GM19372 (cell line): ENCODE results near the gene GBP1.
"Not testable (repeated sequence)": the region's sequence is repeated elsewhere in the genome, so short reads cannot be mapped to it uniquely, and the experiment has no call there.

ENCODE experiments used
- ATAC-seq: cut with Tn5 transposase; IDR thresholded peaks from one replicate; pipeline ENCODE4 v1.9.1; 2021; ENCODE audit warnings: mild to moderate bottlenecking, low read depth, moderate library complexity; ENCODE audit not compliant: unreplicated experiment

GBP1 gene

DNA sequence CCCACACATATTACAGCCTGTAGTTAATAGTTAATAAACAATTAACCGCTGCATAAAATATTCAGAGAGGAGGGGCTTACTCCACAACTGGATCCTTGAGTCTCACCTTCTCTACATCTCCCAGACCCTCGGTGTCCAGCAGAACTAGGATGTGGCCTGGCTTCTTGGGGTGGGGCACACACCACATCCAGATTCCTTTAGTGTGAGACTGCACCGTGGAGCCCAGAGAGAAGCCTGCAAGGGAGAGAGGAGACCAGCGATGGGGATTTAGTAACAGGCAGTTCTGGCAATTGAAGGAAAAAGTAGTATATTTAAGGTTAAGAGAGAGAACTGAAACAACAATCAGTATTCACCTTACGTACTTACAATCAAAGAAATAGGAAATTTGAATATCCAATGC, 4.9 kb downstream of the GBP1 start:
- ATAC-seq: no peak

DNA sequence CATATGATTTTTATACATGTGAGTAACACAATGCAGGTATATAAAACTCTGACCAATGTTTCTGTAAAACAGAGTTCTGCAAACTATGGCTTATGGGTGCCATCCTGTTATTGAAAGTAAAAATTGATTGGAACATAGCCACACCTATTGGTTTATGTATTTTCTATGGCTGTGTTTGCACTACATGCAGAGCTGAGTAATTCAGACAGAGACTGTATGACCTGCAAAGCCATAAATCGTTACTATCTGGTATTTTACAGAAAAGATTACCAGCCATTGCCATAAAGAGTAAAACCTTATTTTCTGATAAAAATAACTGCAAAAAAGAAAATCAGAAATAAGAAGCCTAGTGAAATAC, 13.1 kb downstream of the GBP1 start:
- no peak for ATAC-seq

DNA sequence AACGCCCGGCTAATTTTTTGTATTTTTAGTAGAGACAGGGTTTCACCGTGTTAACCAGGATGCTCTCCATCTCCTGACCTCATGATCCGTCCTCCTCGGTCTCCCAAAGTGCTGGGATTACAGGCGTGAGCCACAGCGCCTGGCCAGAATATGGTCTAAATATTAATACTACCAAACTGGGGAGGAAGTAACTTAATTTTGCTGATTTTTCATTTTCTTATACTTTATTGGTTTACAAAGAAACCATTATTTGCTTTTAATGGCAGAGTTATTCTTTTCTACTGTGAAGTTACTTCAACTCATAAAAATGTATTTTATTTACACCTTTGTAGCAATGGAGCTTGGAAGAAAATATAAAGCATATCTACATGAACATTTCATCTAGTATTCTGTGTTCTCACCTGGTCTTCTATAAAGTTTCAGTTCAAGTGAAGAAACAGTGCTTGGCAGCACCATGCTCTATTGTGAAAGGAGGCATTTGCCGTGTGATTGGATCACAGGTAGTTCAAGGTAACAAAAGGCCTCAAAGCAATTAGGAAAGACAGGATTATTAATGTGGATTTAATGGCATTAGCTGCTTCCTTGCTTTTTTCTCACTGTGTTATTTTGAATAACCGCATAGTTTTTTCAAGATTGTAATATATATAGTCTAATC, 13.6 kb downstream of the GBP1 start:
- no peak for ATAC-seq

DNA sequence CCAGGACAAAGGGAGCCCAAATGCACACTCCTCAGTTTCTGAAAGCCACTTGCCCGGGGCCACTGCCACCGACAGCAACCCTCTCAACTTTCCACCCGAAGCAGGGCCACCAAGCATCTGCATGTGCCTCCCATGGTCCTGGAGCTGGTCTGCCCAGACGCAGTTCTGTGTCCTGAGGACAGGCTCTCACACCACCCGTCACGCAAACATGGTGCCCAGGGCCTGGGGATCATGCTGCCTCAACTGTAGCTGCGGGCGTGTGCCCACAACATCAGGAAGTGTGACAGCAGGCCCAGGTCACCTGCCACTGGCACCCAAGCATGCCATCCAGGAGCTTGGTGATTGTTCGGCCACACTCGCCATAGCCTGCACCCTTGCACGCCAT, 14.4 kb downstream of the GBP1 start:
- no peak for ATAC-seq

DNA sequence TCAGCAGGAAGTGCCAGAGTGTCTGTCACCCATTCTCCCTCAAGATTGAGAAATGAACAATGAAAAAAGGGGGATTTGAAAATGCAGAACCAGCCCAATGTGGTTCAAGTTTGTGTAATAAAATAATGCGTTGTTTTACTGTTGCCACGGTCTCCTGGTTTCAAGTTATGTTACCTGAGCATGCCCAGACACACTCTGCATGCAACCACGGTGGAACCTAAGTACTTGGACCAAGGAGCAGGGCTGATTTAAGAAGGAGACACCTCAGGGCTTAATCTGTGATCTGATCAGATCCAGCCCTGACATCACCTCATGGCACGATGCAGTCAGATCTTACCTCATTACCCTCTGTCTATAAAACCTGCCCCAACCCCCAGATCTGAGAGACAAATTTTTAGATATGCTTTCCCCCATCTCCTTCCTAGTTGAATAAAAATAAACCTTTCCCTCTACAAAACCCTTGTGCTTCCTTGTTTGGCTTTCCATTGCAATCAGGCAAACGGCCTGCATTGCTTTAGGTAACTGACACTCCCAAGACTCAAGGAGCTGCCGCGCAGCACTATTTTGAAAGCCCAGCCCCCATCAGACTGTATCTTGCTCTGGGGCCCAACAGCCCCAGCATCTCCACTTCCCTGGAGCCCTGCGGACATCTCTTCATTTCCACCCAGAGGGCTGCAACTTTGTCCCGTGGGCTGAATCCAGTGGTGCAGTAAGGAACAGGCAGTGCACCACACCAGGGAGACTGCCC, 14.9 kb downstream of the GBP1 start:
- ATAC-seq: not testable (repeated sequence)

DNA sequence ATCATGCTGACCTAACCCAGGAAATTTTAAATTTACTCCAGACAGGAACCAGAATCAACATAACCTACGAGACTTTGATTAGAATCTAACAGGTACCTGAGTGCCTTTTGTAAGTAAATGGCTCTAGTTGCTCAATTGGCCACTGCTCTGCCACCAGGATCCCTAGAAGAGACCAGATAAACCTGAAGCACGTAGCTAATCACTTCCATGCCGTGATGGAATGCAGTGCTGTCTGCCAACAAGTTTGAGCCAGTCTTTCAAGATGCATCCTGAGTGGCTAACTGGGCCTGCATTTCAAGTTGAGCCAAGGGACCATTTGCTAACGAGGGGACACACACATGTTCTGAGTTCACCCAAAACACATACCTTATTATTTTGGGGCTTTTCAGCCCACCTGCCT, 15.8 kb downstream of the GBP1 start:
- ATAC-seq: not testable (repeated sequence)

DNA sequence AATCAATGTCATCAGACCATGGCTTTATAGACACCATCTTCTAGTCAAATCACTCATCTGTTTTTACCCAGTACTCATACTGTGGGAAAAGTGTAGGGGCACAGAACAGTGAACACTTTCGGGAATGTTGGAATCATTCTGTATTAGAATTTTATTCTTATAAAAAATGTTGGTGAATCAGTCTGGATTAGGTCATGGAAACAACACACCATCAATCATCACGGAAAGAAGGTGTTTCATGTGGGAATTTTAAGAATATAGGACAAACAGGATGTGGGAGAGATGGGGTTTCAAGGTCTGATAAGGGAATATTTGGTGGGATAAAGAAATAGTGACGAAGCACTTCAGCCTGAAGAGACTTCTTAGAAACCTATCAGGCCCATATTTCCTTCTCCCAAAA, 17.3 kb downstream of the GBP1 start:
- no peak for ATAC-seq

DNA sequence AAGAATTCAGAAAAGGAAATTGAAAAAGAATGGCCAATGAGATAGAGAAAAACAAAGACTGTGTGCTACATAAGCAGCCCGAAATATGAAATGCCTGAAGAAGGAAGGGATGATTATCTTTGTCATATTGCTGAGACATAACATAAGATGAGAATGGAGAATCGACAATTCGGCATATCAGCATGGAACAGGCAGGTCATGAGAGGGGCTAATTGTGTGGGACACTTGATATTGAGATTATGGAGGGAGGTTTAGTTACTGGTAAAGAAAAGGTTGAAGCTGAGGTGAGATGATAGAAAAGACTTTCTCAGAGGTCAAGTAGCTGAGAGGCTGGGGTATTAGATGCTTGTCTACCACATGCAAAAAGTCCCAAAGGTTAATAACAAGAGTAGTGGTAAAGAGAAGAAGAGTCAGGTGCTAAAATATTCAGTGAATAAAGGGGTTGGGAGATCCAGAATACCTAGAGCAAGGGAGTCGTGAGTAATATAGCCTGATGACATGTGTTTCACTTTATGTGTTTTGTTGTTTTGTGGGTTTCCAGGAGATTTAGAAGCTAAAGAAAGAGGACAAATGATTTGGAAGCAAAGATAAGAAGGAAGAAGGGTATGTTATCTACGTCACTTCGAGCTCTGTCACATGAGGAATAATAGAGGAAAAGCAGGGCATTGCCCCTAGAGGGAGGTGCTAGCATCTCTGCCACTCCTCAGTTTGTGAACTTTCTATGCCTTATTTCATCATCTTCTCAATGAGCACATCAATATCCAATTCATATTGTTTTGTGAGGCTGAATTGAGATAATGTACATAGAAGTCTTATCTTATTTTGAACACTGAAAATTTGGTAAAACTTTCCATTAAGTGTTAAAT, 18.5 kb downstream of the GBP1 start:
- not testable (repeated sequence) for ATAC-seq

DNA sequence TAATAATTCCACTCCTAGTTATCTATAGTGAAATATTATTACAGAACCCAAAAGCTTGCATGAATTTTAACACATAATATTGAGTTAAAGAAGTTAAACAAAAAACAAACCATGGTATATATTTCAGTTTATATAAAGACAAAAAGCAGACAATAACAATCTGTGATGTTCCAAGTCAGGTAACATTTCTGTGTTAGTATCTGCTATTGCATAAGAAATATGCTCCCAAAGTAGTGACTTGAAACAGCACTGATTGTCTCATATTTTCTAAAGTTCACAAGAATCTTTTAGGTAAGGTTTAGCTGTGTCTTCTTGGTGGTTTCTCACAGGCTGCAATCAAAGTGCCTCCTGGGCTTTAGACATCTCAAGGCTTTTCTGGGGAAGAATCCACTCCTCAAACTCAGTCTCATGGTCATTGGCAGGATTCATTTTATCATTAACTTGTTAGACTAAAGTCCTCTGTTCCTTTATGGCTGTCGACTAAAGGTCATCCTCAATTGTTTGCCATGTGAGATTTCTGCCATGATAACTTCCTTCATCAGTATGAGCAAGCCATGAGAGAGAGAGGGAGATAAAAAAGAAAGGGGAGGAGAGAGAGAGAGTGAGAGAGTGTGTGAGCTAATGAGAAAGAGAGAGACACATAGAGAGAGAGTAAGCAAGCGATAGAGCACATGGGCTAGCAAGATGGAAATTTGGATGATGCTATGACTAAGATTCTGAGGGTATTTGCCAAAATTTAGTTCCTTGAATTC, 19.9 kb downstream of the GBP1 start:
- ATAC-seq: no peak

DNA sequence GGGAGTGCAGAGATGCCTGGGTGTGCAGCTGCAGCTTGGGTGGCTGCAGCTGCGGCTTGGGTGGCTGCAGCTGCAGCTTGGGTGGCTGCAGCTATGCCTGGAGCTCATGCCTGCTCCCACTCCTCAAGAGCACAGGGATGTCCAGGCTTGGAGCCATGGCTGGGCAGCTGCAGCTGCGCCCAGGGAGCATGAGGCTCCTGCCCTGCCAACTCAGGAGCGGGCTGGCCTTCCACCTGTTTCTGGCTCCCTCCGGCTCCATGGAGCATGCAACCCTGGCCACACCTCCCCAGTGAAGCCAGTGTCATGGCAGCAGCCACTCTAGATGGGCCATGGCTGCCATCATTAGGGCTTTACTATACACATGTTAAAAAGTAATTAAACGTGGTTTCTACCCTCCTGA, 21.1 kb downstream of the GBP1 start:
- no peak for ATAC-seq

DNA sequence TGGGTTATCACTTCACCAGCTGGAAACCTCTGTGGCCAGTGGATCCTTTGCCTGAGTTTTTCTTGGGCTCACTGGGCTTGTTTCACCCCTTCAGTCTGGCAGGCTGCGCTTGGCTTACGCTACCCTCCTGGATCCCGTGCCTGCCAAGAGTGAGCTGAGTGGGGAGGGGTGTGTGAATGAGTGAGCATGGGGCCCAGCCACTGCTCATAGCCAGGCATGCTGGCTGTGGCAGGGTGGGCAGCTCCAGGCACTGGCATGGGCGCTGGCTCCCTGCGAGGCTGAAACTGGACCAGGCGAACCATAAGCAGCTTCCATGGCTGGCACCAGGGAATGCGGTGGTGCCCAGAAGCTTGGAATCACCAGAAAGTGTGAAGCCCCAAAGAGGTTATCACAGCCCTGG, 22.5 kb downstream of the GBP1 start:
- ATAC-seq: no peak

DNA sequence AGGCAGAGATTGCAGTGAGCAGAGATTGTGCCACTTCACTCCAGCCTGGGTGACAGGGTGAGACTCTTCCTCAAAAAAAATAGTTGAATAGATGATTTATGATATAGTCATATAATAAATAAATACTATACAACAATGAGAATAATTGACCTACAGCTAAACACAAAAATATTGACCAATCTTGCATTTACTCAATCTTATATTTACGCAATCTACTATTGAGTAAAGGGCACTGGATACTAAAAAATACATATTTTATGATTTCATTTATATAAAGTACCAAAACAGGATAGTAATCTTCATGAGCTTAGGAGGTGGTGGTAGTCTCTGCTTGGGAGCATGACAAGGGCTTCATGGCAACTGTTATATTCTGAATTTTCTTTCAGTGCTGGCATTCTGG, 23.3 kb downstream of the GBP1 start:
- no peak for ATAC-seq

DNA sequence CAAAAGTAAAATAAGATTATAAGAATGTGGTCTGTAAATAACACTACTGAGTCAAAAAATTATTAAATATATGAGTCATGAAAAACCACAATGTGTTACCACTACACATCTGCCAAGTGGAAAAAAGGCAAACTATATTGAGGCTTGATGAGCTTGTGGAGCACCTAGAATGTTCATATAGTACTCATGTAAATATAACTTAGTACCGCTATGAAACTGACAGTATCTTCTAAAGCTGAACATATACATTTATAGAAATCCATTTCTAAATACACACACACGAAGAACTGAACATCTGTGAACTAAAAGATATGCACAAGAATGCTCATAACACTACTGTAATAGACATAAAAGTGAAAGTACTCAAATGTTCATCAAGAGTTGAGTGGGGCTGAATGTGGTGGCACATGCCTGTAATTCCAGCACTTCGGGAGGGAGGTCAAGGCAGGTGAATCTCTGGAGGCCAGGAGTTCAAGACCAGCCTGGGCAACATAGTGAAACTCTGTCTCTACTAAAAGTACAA, 23.8 kb downstream of the GBP1 start:
- peak; percentile 91 for ATAC-seq

DNA sequence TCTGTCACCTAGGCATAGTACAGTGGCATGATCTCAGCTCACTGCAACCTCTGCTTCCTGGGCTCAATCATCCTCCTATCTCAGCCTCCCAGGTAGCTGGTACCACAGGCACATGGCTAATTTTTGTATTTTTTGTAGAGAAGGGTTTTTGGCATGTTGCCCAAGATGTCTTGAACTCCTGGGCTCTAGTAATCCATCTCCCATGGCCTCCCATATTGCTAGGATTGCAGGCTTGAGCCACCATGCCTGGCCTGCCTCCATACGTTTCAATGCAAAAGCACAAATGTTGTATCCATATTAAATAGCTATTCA, 24.7 kb downstream of the GBP1 start:
- ATAC-seq: no peak

DNA sequence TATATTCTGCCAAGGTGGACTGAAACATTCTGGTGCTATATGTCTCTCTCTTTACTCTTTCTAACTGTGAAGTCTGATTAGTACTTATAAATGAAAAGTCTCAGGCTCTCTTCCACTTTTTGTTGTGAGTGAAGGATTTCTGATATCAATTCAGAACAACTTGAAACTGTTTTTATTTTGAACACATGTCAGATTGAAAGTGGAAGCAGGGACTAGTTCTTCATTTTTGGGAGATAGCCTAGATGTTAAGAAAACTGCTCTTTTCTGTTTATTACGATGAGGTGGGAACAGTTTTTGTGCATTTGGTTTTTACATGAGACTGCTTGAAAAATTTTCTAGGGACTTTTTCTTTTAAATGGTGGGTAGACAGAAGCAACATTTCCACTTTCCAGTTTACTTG, 27.8 kb downstream of the GBP1 start:
- no peak for ATAC-seq

DNA sequence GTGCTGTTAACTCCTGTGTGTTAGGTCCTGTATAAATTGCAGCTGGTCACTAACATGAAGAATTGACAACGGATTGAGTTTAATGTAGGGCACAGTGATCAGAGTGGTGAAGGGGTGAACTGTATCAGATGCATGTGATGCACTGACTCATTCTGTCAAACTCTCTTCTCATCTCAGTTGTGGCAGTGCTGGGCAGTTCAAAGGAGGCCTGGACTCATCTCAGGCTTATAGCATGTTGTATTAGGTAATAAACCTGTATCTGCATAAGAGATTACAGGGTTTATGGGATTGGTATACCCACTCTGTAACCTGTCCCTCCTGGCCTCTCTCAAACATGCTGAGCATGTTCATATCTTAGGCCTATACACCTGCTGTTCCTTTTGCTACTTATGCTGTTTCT, 29.9 kb downstream of the GBP1 start:
- no peak for ATAC-seq

DNA sequence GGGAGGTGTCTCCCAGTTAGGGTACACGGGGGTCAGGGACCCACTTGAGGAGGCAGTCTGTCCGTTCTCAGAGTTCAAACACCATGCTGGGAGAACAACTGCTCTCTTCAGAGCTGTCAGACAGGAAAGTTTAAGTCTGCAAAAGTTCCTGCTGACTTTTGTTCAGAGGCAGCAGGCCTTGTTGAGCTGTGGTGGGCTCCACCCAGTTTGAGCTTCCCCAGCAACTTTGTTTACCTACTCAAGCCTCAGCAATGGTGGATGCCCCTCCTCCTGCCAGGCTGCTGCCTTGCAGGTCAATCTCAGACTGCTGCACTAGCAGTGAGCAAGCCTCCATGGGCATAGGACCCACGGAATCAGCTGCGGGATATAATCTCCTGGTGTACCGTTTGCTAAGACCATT, 31.0 kb downstream of the GBP1 start:
- not testable (repeated sequence) for ATAC-seq

DNA sequence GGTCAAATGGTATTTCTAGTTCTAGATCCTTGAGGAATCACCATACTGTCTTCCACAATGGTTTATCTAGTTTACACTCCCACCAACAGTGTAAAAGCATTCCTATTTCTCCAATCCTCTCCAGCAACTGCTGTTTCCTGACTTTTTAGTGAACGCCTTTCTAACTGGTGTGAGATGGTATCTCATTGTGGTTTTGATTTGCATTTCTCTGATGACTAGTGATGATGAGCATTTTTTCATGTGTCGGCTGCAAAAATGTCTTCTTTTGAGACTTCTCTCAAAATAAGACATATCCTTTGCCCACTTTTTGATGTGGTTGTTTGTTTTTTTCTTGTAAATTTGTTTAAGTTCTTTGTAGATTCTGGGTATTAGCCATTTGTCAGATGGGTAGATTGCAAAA, 36.0 kb downstream of the GBP1 start:
- ATAC-seq: not testable (repeated sequence)

DNA sequence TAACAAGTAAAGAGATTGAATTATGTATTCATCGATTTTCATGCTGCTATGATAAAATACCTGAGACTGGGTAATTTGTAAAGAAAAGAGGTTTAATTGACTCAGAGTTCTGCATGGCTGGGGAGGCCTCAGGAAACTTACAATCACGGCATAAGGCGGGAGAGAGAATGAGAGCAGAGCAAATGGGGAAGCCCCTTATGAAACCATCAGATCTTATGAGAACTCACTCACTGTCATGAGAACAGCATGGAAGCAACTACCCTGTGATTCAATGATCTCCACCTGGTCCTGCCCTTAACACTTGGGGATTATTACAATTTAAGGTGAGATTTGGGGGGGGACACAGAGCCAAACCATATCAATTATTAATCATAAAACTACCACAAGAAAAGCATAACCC, 39.1 kb downstream of the GBP1 start:
- ATAC-seq: no peak

DNA sequence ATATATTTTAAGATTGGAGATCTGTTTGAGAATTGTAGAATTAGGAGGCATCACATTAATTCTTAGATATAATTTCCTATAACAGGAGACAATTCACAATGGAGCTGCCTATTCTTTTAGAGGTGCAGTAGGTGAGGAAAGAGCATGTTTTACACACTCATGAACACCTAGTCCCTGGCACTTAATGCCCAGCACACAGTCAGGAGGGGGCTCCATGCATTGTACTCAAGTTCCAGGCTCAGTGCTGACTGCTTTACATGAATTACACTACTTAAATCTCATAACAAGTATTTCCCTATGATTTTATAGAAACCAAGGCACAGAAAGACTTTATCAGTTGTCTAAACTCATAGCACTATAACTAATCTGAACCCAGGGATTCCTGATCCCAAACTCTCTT, 42.0 kb downstream of the GBP1 start:
- ATAC-seq: peak; percentile 7
